GM19099 (cell line): ENCODE data around the gene OR51F2.

Source experiments
- POLR2A ChIP-seq: IDR thresholded peaks from 3 replicates; pipeline ENCODE4 v1.6.1; 2011; ENCODE audit warnings: low read depth; ENCODE audit not compliant: insufficient read length; ENCODE audit errors: extremely low read depth

Gene OR51F2, protein sequence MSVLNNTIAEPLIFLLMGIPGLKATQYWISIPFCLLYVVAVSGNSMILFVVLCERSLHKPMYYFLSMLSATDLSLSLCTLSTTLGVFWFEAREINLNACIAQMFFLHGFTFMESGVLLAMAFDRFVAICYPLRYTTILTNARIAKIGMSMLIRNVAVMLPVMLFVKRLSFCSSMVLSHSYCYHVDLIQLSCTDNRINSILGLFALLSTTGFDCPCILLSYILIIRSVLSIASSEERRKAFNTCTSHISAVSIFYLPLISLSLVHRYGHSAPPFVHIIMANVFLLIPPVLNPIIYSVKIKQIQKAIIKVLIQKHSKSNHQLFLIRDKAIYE

DNA sequence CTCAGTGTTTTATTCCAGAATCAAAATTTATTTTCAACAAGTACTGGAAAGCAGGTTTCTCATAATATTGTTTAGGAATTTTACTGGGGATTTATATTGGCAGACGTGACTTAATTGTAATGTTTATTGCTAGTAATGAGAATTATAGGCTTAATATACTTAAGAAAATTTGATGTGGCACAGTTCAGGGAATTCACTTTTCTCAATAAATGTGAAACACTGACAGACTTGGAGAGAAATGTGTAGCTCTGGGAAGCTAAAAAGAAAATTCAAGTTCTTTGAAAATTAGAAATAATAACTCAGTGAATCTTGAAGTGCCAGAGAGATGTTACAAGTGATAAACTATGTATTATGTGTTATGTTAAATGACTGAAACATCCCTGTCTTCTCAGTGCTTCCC lies at the start of gene OR51F2:
OR51F2 (plus strand) TSS at position 301 of the 400 bp plus-strand sequence. CDS start 101 bp downstream, outside the sequence.
- no peak for TF ChIP-seq POLR2A

DNA sequence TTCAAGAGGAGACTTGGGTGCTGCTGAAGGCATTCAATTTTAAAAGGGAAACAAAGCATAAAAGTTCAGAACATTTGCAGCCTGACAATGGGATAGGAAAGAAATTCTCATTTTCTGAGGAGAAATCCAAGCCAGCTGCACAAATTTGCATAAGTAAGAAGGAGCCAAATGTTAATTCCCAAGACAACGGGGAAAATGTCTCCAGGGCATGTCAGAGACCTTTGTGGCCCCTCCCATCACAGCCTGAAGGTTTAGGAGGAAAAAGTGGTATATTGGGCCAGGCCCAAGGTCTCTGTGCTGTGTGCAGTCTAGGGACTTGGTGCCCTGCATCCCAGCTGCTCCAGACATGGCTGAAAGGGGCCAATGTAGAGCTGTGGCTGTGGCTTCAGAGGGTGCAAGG lies 38.7 kb upstream of the OR51F2 start:
- TF ChIP-seq POLR2A = no peak

DNA sequence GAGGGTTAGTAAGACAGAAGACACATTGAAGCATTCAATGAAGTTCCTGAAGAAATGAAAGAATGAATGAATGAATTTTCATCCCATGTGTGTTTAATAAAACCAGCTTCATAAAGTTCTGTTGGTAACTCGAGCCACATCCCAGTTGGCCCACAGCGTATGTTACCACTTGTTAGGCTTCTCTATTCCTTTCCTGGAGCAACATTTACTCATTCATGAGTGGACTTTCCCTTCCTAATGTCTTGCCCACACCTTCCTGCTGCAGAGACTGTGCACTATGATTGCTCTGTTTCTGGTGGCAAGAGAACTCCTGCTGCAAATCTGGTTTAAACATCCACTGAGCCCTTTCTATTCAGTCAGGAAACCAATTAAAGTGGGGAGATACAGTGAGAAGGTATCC lies 23.9 kb upstream of the OR51F2 start:
- TF ChIP-seq POLR2A = no peak

DNA sequence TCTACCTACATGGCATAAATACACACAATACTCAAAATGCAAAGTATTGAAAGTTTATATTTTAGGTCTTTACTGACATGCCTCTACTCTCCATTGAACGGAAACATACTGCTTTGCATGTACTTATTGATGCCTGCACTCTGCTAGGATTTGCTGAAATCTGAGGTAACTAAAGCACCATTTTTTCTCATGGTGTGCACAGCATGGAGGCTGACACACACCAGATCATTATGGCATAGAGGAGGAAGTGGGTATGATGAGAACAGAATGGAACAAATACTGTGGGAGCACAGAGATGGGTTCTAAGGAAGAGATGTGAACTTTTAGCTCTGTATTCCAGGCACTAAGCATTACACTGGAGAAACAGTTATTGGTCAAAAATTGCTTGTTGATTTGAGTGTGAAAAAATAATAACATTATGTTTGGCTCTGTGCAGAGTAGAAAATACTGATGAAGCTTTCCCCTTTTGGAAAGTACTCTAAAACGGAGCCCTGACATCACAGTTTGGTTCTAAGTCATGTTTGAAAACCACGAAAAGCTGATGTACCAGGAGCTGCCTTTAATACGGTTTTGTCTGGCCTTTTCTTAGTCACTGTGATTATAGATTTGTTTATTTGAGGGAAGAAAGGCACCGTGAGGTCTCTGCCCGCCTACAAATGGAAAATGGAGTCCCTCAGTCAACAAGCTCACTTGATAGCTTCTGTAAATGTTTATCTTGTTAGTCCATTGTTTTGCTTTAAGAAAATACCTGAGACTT lies 22.5 kb upstream of the OR51F2 start:
- TF ChIP-seq POLR2A = no peak

DNA sequence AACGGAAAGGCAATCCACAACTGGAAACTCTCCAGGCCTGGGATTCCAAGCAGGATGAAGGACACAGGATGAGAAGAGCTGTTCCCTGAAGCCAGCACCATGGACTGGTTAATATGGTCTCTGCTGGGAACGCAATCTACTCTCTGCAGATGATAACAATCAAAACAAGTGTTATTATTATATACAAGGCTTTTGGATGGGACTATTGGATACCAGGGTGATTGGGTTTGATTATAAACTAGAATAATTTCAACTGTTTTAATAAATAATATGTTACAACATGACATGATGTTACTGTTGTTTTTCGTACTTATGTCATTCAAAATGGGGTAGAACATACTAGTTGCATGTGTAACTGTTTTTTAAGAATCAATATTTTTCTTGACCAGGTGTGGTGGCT lies 16.8 kb upstream of the OR51F2 start, which contains the start of gene OR52R1:
OR52R1 (minus strand) TSS at position 101 of the 400 bp plus-strand sequence; CDS start at position 101, 0 bp downstream.
- TF ChIP-seq POLR2A = no peak

DNA sequence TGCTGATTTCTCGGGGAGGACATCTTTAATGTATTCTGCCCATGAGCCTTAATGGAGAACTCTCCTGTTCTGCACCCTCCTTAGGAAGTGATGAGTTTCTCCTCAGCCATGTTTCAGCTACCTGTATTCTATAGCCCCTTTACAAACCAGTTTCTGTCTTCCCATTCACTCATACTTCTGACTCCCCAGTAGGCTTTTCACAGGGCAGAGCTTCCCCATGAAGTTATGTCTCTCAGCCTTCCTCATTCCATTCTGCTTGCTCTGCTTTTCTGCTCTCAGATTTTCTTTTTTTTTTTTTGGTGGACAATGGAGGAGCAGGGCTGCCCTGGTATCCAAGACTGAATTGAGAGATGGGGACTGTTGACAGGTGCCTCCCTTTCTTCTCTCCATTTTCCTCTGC lies 12.6 kb upstream of the OR51F2 start:
- no peak for TF ChIP-seq POLR2A

GRCh38 chr11:4809246-4809645 lies 11.9 kb upstream of the OR51F2 start:
- TF ChIP-seq POLR2A = no peak

DNA sequence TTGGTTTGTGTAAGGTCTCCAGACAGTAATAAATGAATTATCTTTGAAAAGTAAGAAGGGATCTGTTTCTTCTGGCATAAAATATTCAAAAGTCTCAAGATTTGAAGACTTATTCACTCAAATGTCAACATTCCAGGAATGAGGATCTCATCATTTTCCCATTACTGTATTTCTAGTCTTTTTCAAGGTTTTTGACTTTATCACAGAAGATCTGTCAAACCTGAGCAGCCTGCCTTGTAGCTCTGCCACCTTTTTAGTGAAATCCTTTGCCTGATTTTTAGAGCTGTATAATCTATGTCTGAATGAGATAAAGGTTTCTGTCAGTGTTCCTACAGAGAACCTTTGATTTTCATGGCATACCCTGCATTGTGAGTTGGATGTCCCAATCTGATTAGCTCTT lies 4.0 kb downstream of the OR51F2 start:
- TF ChIP-seq POLR2A = no peak

GRCh38 chr11:4826425-4826824 lies 5.3 kb downstream of the OR51F2 start:
- no peak for TF ChIP-seq POLR2A

DNA sequence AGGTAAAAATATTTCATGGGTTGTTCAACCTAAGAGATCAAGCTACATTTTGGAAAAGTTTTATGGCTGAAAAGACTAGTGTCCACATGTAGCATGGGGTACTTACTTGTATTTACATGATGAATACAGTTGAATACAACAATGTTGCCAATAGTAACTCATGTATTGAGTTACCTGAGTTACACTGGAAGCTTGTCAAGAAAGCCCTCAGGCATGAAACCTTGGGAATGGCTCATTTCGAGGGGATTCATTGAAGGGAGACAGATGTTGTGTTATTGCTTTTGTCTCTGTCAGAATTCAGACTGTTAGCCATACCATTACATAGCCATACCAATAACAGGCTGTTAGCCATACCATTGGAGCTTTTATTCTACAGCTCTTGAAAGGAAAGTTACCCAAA lies 9.2 kb downstream of the OR51F2 start:
- no peak for TF ChIP-seq POLR2A

GRCh38 chr11:4830909-4831308 lies 9.8 kb downstream of the OR51F2 start:
- TF ChIP-seq POLR2A = no peak

GRCh38 chr11:4839851-4840549 lies 18.9 kb downstream of the OR51F2 start:
- TF ChIP-seq POLR2A = no peak

- TF ChIP-seq POLR2A = no peak
Observed at GRCh38 chr11:4848908-4849532, 27.9 kb downstream of the OR51F2 start, which contains the start of gene OR51S1. Gene OR51S1, minus strand, starts transcription at chr11:4849208. Its CDS starts 0 bp downstream, at chr11:4849208.

- no peak for TF ChIP-seq POLR2A
Observed at GRCh38 chr11:4851033-4851432, 29.9 kb downstream of the OR51F2 start.
